ENCODE results near the gene PTPRK. TPM values are rescaled to one million over a fixed set of nuclear protein-coding genes. Genes with fewer than 3 reads are reported as not detected.
A peak's percentile ranks its signal among the peaks of the same experiment; 100 is the strongest.

Gene PTPRK
- total and polyA plus RNA-seq, 9 of the 15 experiments (the other 6 are each of a cell fraction or from before 2014, with no cell fraction given) = 0.04 to 0.51 TPM; not detected in 7

- TF ChIP-seq THRB (CRISPR knock-in tag; conservative IDR thresholded peaks at IDR 0.05) = no peak
- TF ChIP-seq SP1 (CRISPR knock-in tag; IDR thresholded peaks at IDR 0.05) = no peak
- TF ChIP-seq TCF15 (CRISPR knock-in tag; IDR thresholded peaks at IDR 0.05) = no peak
- no peak for TF ChIP-seq ZNF449 (CRISPR knock-in tag; IDR thresholded peaks at IDR 0.05)
- no peak for TF ChIP-seq DEAF1 (CRISPR knock-in tag; IDR thresholded peaks at IDR 0.05)
- no peak for TF ChIP-seq TCF7L2 (IDR thresholded peaks at IDR 0.05; ENCODE audit: low read depth, low read length)
- no peak for TF ChIP-seq SRSF7 (optimal IDR thresholded peaks at IDR 0.05; ENCODE audit: low read depth, low read length)
- TF ChIP-seq MAFG (tag; conservative IDR thresholded peaks at IDR 0.05) = 0 out of 2 replicates have a peak, but pooled peaks have one; percentile 25
- TF ChIP-seq ZNF253 (CRISPR knock-in tag; conservative IDR thresholded peaks at IDR 0.05) = no peak
- no peak for TF ChIP-seq ZNF143 (CRISPR knock-in tag; IDR thresholded peaks at IDR 0.05)
- no peak for TF ChIP-seq ZNF583 (CRISPR knock-in tag; IDR thresholded peaks at IDR 0.05)
These were observed 173.3 kb downstream of the PTPRK start (continued) for GRCh38 chr6:128347123-128347522.

Data from K562 (cell line).